ENCODE data around the gene DNAAF1.

GRCh38 chr16:84095466-84095865 lies 49.6 kb upstream of the DNAAF1 start:
- TF ChIP-seq, protein P1, sequence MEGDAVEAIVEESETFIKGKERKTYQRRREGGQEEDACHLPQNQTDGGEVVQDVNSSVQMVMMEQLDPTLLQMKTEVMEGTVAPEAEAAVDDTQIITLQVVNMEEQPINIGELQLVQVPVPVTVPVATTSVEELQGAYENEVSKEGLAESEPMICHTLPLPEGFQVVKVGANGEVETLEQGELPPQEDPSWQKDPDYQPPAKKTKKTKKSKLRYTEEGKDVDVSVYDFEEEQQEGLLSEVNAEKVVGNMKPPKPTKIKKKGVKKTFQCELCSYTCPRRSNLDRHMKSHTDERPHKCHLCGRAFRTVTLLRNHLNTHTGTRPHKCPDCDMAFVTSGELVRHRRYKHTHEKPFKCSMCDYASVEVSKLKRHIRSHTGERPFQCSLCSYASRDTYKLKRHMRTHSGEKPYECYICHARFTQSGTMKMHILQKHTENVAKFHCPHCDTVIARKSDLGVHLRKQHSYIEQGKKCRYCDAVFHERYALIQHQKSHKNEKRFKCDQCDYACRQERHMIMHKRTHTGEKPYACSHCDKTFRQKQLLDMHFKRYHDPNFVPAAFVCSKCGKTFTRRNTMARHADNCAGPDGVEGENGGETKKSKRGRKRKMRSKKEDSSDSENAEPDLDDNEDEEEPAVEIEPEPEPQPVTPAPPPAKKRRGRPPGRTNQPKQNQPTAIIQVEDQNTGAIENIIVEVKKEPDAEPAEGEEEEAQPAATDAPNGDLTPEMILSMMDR (IDR thresholded peaks at IDR 0.05; ENCODE audit: low read depth, low read length, poor library complexity, severe bottlenecking), result no peak
- TF ChIP-seq EZH2phosphoT487 (IDR thresholded peaks at IDR 0.05; ENCODE audit: borderline replicate concordance, low read length), result no peak
